SK-N-SH (cell line): ENCODE results near the gene C1orf141.

Experiments used
- POLR2AphosphoS5 ChIP-seq: IDR thresholded peaks from 2 replicates; pipeline ENCODE4 v1.6.1; 2012; ENCODE audit warnings: low read depth, low read length
- SMC3 ChIP-seq: IDR thresholded peaks from 2 replicates; pipeline ENCODE4 v1.6.1; 2012; ENCODE audit warnings: low read depth, low read length, improper control_type of control experiment
- TF ChIP-seq, protein P1 (sequence below): fragments of 200-600 bp; sonication (generic); IDR thresholded peaks from 2 replicates; pipeline ENCODE4 v1.6.1; 2017; ENCODE audit warnings: antibody characterized with exemption, mild to moderate bottlenecking, moderate library complexity

GRCh38 chr1:67135354-67135753 lies 584 bp upstream of the C1orf141 start:
- TF ChIP-seq SMC3 (no peak), POLR2AphosphoS5 (no peak)
- TF ChIP-seq, protein P1, sequence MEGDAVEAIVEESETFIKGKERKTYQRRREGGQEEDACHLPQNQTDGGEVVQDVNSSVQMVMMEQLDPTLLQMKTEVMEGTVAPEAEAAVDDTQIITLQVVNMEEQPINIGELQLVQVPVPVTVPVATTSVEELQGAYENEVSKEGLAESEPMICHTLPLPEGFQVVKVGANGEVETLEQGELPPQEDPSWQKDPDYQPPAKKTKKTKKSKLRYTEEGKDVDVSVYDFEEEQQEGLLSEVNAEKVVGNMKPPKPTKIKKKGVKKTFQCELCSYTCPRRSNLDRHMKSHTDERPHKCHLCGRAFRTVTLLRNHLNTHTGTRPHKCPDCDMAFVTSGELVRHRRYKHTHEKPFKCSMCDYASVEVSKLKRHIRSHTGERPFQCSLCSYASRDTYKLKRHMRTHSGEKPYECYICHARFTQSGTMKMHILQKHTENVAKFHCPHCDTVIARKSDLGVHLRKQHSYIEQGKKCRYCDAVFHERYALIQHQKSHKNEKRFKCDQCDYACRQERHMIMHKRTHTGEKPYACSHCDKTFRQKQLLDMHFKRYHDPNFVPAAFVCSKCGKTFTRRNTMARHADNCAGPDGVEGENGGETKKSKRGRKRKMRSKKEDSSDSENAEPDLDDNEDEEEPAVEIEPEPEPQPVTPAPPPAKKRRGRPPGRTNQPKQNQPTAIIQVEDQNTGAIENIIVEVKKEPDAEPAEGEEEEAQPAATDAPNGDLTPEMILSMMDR = no peak
